Karpas-422 (cell line): Measurements from ENCODE around the gene DNAH6. TPM values are rescaled to one million over a fixed set of nuclear protein-coding genes. Genes with fewer than 3 reads are reported as not detected.

Experiments used
- DNase-seq: peaks from one replicate; pipeline ENCODE4 v3.0.0-alpha.2; 2015
- H2AFZ ChIP-seq: fragments of 200-600 bp; sonication (generic); 2 replicates; pipeline ENCODE4 v1.6.1; 2014; ENCODE audit warnings: antibody characterized with exemption, low read length, mixed read lengths
- H3K27ac ChIP-seq: fragments of 200-600 bp; sonication (generic); 2 replicates; pipeline ENCODE4 v1.5.1; 2014; ENCODE audit warnings: mild to moderate bottlenecking, low read length, moderate library complexity
- H3K27me3 ChIP-seq: fragments of 200-600 bp; sonication (generic); 2 replicates; pipeline ENCODE4 v1.6.1; 2014; ENCODE audit warnings: low read length, mixed read lengths
- H3K36me3 ChIP-seq: fragments of 200-600 bp; sonication (generic); 2 replicates; pipeline ENCODE4 v1.6.1; 2014; ENCODE audit warnings: low read length, mixed read lengths; ENCODE audit not compliant: insufficient read depth
- H3K4me1 ChIP-seq: fragments of 200-600 bp; sonication (generic); 2 replicates; pipeline ENCODE4 v1.6.1; 2014; ENCODE audit warnings: mild to moderate bottlenecking, low read length, mixed read lengths
- H3K4me2 ChIP-seq: fragments of 200-600 bp; sonication (generic); 2 replicates; pipeline ENCODE4 v1.6.1; 2014; ENCODE audit warnings: low read length, low read depth, mild to moderate bottlenecking; ENCODE audit not compliant: poor library complexity, severe bottlenecking
- H3K4me3 ChIP-seq: fragments of 200-600 bp; sonication (generic); 2 replicates; pipeline ENCODE4 v1.5.1; 2014; ENCODE audit warnings: mild to moderate bottlenecking, antibody characterized with exemption, low read length, mixed read lengths
- H3K79me2 ChIP-seq: fragments of 200-600 bp; sonication (generic); 2 replicates; pipeline ENCODE4 v1.6.1; 2014; ENCODE audit warnings: mild to moderate bottlenecking, low read length, mixed read lengths
- H3K9ac ChIP-seq: fragments of 200-600 bp; sonication (generic); 2 replicates; pipeline ENCODE4 v1.6.0; 2014; ENCODE audit warnings: low read length
- H3K9me2 ChIP-seq: fragments of 200-600 bp; sonication (generic), shearing (Covaris generic); replicated peaks from 2 replicates; pipeline ENCODE4 v1.6.0; 2014; ENCODE audit warnings: mild to moderate bottlenecking, low read length, moderate library complexity; ENCODE audit not compliant: insufficient read depth
- H3K9me3 ChIP-seq: fragments of 300-700, 200-600 bp; sonication (generic); 2 replicates; pipeline ENCODE4 v1.6.1; 2014; ENCODE audit warnings: low read length, mixed read lengths
- H4K20me1 ChIP-seq: fragments of 200-600 bp; sonication (generic); 2 replicates; pipeline ENCODE4 v1.6.1; 2014; ENCODE audit warnings: mild to moderate bottlenecking, antibody characterized with exemption, low read length, low read depth; ENCODE audit not compliant: insufficient read depth
- total RNA-seq: library from RNA; depleted of rRNA; stranded (reverse); fragments of >200 nt; shearing (Covaris generic); gene quantifications from 2 replicates; pipeline ENCODE4 v1.2.3, GENCODE V29; 2014; ENCODE audit warnings: low replicate concordance

DNAH6 gene
- total RNA-seq, 1 experiment from 2014 or later, result 0.15 TPM

DNA sequence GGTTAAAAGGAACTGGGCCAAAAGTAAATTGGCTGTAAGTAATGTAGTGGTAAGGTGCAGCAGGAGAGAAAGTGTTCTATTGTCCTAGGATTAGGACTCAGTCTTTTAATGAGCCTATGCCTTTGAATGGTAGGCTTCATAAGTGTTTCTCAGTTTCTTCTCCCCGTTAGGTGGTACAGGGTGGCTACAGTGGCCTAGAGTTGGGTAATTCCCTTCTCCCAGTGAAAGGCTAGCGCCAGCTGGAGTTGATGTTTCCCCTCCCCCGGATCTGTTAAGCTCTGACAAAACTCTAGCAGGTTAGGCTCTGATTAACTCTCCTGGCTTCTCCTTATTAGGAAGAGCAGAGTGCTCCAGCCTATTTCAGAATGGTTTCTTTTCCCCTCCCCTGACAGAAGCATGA, 127.7 kb downstream of the DNAH6 start:
- no peak overlapping the region for H3K4me3 ChIP-seq

DNA sequence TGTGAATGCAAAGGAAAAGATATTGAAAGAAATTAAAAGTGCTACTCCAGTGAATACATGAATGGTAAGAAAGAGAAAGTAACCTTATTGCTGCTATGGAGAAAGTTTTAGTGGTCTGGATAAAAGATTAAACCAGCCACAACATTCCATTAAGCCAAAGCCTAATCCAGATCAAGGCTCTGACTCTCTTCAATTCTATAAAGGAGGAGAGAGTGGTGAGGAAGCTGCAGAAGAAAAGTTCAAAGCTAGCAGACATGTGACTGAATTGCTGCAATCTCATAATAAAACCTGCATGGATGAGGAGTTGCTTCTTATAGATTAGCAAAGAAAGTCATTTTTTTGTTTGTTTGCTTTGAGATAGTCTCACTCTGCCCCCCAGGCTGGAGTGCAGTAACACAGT, 130.2 kb downstream of the DNAH6 start:
- no peaks in the 10 kb centered on the region for H3K79me2 ChIP-seq
- H3K4me2 ChIP-seq, result no peak overlapping the region
- no peaks in the 10 kb centered on the region for H3K27me3 ChIP-seq
- H4K20me1 ChIP-seq, result no peaks in the 10 kb centered on the region
- no peaks in the 10 kb centered on the region for H3K36me3 ChIP-seq
- no peaks in the 10 kb centered on the region for H3K9me3 ChIP-seq
- no peak overlapping the region for H3K9ac ChIP-seq
- DNase-seq, result no peak
- H3K4me3 ChIP-seq, result no peak overlapping the region
- no peak overlapping the region for H2AFZ ChIP-seq
- H3K9me2 ChIP-seq, result no peaks in the 10 kb centered on the region
- H3K27ac ChIP-seq, result no peak overlapping the region
- H3K4me1 ChIP-seq, result no peaks in the 10 kb centered on the region

More for the DNA sequence above, 127.7 kb downstream of the DNAH6 start:
- Histone ChIP-seq H3K36me3 (no peaks in the 10 kb centered on the region), H3K27me3 (no peaks in the 10 kb centered on the region), H2AFZ (no peak overlapping the region), H3K9me3 (no peaks in the 10 kb centered on the region), H4K20me1 (no peaks in the 10 kb centered on the region), H3K4me1 (no peaks in the 10 kb centered on the region), H3K9me2 (no peaks in the 10 kb centered on the region), H3K9ac (no peak overlapping the region), H3K4me2 (no peak overlapping the region), H3K27ac (no peak overlapping the region), H3K79me2 (no peaks in the 10 kb centered on the region)
- DNase-seq, result no peak

DNA sequence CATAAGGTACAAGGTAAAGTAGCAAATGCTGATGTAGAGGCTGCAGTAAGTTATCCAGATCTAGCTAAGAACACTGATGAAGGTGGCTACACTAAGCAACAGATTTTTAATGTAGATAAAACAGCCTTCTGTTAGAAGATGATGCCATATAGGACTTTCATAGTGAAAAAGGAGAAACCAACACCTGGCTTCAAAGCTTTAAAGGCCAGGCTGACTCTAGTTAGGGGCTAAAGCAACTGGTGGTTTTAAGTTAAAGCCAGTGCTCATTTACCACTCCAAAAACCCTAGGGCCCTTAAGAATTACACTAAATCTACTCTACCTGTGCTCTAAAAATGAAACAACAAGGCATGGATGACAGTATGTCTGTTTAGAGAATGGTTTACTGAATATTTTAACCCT, 131.0 kb downstream of the DNAH6 start:
- no peak overlapping the region for H3K4me2 ChIP-seq
- H3K9ac ChIP-seq, result no peak overlapping the region
- H3K36me3 ChIP-seq, result no peaks in the 10 kb centered on the region
- H4K20me1 ChIP-seq, result no peaks in the 10 kb centered on the region
- no peak overlapping the region for H3K4me3 ChIP-seq
- H3K27ac ChIP-seq, result no peak overlapping the region
- H2AFZ ChIP-seq, result no peak overlapping the region
- H3K9me3 ChIP-seq, result no peaks in the 10 kb centered on the region
- no peak for DNase-seq
- no peaks in the 10 kb centered on the region for H3K4me1 ChIP-seq
- H3K79me2 ChIP-seq, result no peaks in the 10 kb centered on the region
- H3K27me3 ChIP-seq, result no peaks in the 10 kb centered on the region
- H3K9me2 ChIP-seq, result no peaks in the 10 kb centered on the region

DNA sequence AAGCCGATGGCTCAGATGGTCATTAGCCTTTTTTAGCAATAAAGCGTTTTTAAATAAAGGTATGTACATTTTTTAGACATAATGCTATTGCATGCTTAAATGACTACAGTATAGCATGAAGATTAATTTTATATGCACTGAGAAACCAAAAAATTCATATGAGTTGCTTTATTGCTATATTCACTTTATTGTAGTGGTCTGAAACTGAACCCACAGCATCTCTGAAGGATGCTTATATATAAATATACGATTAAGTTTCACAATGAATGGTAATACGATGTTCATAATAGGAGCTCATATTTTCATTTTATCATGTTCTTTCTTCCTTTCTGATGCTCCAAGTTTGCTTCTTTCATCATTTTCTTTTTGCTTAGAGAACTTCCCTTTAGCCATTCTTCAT, 132.8 kb downstream of the DNAH6 start:
- no peaks in the 10 kb centered on the region for H3K9me2 ChIP-seq
- no peak overlapping the region for H3K4me2 ChIP-seq
- 0 out of 2 replicates have a peak, but pooled peaks cover 6% of the 10 kb centered on the region for H3K27me3 ChIP-seq
- H2AFZ ChIP-seq, result no peak overlapping the region
- DNase-seq, result no peak
- no peaks in the 10 kb centered on the region for H4K20me1 ChIP-seq
- no peak overlapping the region for H3K27ac ChIP-seq
- H3K4me3 ChIP-seq, result no peak overlapping the region
- no peak overlapping the region for H3K9ac ChIP-seq
- no peaks in the 10 kb centered on the region for H3K36me3 ChIP-seq
- no peaks in the 10 kb centered on the region for H3K79me2 ChIP-seq
- no peaks in the 10 kb centered on the region for H3K4me1 ChIP-seq
- H3K9me3 ChIP-seq, result no peaks in the 10 kb centered on the region

DNA sequence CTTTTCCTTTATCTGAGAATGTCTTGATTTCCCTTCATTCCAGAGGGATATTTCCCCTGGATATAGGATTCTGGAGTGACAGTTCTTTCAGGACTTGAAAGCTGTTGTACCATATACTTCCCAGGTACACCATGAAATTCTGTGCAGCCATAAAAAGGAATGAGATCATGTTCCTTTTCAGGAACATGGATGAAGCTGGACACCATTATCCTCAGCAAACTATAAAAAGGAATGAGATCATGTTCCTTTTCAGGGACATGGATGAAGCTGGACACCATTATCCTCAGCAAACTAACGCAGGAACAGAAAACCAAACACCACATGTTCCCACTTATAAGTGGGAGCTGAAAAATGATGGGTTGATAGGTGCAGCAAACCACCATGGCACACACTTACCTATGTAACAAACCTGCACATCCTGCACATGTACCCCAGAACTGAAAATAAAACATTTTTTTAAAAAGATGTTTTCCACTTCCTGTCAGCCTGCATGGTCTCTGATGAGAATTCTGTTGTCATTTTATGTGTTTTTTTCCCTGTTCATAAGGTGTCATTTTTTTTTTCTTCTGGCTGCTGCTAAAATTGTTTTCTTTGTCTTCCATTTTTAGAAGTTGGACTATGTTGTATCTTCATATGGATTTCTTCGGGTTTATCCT, 133.3 kb downstream of the DNAH6 start:
- Histone ChIP-seq H3K27me3 (0 out of 2 replicates have a peak, but pooled peaks cover 6% of the 10 kb centered on the region), H3K27ac (no peak overlapping the region), H3K9me3 (no peaks in the 10 kb centered on the region), H2AFZ (no peak overlapping the region), H3K4me1 (no peaks in the 10 kb centered on the region), H3K36me3 (no peaks in the 10 kb centered on the region), H3K9me2 (no peaks in the 10 kb centered on the region), H3K4me3 (no peak overlapping the region), H3K9ac (no peak overlapping the region), H3K4me2 (no peak overlapping the region), H4K20me1 (no peaks in the 10 kb centered on the region), H3K79me2 (no peaks in the 10 kb centered on the region)
- DNase-seq, result no peak

DNA sequence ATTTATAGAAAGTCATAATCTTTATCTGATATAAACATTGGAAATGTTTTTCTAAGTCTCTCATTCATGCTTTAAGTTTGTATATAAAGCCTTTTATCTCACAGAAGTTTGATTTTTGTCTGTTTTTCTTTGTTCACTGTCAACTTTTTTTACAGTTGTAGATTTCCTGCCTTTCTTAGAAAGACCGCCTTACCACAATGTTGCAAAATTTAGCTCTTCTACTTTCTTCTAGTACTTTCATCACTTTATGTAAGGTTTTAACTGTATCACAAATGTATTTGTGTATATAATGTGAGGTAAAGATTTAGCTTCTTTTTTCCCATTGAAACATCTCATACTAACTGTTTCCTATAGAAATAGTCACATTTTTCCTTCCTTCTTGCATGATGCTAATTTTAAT, 136.1 kb downstream of the DNAH6 start:
- no peak overlapping the region for H3K4me2 ChIP-seq
- no peaks in the 10 kb centered on the region for H4K20me1 ChIP-seq
- no peak overlapping the region for H3K9ac ChIP-seq
- no peaks in the 10 kb centered on the region for H3K79me2 ChIP-seq
- no peaks in the 10 kb centered on the region for H3K4me1 ChIP-seq
- H2AFZ ChIP-seq, result no peak overlapping the region
- DNase-seq, result no peak
- no peaks in the 10 kb centered on the region for H3K36me3 ChIP-seq
- H3K4me3 ChIP-seq, result no peak overlapping the region
- H3K27ac ChIP-seq, result no peak overlapping the region
- no peaks in the 10 kb centered on the region for H3K9me2 ChIP-seq
- H3K9me3 ChIP-seq, result no peaks in the 10 kb centered on the region
- H3K27me3 ChIP-seq, result 0 out of 2 replicates have a peak, but pooled peaks cover 6% of the 10 kb centered on the region

DNA sequence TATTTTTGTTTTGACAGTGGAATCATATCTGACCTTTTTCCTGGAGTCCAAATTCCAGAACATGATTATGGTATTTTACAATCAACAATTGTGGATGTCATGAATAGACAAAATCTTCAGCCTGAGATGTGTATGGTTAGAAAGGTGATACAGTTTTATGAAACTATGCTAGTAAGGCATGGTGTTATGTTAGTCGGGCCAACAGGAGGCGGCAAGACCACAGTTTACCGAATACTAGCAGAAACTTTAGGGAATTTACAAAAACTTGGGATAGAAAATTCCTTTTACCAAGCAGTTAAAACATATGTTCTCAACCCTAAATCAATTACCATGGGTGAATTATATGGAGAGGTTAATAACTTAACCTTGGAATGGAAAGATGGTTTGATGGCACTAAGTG, 137.0 kb downstream of the DNAH6 start:
- no peak for DNase-seq
- H3K27ac ChIP-seq, result no peak overlapping the region
- H3K27me3 ChIP-seq, result 0 out of 2 replicates have a peak, but pooled peaks cover 6% of the 10 kb centered on the region
- no peak overlapping the region for H3K9ac ChIP-seq
- H3K4me2 ChIP-seq, result no peak overlapping the region
- no peaks in the 10 kb centered on the region for H3K9me3 ChIP-seq
- H3K4me3 ChIP-seq, result no peak overlapping the region
- H3K4me1 ChIP-seq, result no peaks in the 10 kb centered on the region
- no peaks in the 10 kb centered on the region for H3K36me3 ChIP-seq
- no peaks in the 10 kb centered on the region for H3K79me2 ChIP-seq
- no peak overlapping the region for H2AFZ ChIP-seq
- H3K9me2 ChIP-seq, result no peaks in the 10 kb centered on the region
- no peaks in the 10 kb centered on the region for H4K20me1 ChIP-seq

DNA sequence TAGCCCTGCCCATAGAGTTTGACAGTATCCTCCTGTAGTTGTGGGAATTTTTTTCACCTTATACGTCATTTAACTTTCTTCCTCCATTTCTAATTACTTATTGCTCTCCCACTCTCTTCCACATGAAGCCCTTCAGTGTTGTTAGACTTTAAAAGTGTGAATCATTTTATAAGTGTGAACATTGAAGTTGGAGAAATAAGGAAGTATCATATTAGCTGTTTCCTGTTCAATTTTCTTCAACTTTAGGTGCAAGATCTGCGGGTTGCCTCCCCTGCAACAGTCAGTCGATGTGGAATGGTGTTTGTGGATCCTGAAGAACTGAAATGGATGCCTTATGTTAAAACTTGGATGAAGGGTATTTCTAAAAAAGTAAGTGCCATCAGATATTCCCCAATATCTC, 138.1 kb downstream of the DNAH6 start:
- Histone ChIP-seq H3K9ac (no peak overlapping the region), H3K27me3 (0 out of 2 replicates have a peak, but pooled peaks cover 6% of the 10 kb centered on the region), H4K20me1 (no peaks in the 10 kb centered on the region), H3K36me3 (no peaks in the 10 kb centered on the region), H3K4me3 (no peak overlapping the region), H2AFZ (no peak overlapping the region), H3K4me2 (no peak overlapping the region), H3K27ac (no peak overlapping the region), H3K79me2 (no peaks in the 10 kb centered on the region), H3K9me2 (no peaks in the 10 kb centered on the region), H3K9me3 (no peaks in the 10 kb centered on the region), H3K4me1 (no peaks in the 10 kb centered on the region)
- DNase-seq, result no peak
